GM19328 (cell line): ENCODE results near the gene ABHD4.
"Not testable (repeated sequence)": the region's sequence is repeated elsewhere in the genome, so short reads cannot be mapped to it uniquely, and the experiment has no call there.

Source experiments
- ATAC-seq: cut with Tn5 transposase; IDR thresholded peaks from one replicate; pipeline ENCODE4 v1.9.1; 2021; ENCODE audit warnings: mild to moderate bottlenecking, moderate library complexity; ENCODE audit not compliant: unreplicated experiment

ABHD4 gene

DNA sequence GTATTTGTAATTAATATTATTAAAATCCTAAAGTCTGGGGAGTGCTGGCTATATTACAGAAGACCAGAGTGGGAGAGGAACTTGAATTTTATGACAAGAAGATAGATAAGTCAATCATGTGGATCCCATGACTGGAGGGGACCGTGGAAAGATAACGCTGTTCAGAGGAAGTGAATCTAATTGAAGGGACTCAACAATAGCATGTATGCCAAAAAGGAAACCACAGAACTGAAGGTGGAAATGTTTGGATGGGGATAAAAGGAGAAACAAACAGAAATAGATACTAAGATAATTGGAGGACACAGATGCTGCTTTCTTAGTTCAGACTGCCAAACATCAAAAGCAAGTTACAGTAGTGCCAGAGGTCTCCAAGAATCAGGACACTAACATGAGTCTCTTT, 24.9 kb downstream of the ABHD4 start:
- no peak for ATAC-seq

DNA sequence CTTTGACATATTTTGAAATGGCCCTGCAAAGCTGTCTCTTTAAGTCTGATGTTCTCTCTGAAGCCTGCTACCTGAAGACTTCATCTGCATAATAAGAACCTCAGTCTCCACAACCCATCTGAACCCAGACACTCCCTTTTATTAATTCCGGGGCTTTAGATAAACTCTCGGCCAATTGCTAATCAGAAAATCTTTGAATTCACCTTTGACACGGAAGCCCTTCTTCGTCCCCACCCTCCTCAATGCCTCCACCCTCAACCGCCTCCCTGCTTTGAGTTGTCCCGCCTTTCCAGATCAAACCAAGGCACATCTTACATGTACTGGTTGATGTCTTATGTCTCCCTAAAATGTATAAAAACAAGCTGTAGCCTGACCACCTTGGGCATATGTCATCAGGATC, 28.5 kb downstream of the ABHD4 start:
- no peak for ATAC-seq

DNA sequence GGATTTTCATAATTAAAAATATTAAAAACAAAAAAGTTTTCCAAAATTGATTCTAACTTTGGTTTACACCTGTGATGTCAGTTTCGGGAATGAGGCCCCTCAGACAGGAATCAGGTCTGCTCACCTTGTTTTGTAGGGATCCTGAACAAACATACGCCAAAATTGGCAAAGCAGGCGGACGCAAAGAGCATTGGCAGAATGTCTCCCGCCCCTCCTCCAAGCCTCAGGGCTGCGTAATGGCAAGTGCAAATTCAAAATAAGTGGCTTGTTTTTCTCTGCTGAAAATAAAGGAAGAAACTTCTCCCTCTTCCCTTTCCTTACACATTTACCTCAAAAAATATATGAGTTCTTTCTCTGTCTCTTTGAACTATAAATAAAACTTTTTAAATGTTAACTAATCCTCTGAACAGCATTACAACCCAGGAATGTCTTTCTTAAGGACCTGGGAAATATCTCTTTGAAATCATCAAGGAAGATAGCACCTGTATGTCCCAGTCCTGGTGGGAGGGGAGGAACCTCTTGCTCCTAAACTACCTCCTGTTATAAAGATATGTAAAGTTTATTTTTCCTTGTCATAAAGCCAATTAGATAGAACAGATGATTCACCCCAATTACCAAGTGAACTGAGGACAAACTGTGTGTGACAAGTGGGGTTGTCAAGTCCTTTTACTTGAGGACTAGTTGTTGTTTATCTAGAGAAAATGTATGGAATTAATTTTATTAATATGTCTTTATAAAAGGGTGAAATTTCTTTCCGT, 29.6 kb downstream of the ABHD4 start:
- no peak for ATAC-seq

DNA sequence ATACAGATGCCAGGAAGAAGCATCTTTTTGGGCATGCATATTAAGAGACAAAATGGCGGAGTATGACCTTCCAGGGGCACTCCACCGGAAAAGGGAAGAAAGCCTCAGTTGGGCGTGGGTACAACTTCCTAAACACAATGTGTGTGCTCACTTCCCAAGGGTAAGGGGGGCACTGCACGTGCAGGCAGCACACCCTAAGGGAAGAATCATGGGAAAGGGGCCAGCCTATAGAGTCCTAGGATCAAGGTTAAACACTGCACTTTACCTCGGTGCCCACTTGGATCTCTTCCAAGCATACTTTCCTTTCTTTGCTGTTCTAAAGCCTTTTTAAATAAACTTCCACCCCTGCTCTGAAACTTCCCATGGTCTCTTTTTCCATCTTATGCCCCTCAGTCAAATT, 31.3 kb downstream of the ABHD4 start:
- ATAC-seq, result no peak

DNA sequence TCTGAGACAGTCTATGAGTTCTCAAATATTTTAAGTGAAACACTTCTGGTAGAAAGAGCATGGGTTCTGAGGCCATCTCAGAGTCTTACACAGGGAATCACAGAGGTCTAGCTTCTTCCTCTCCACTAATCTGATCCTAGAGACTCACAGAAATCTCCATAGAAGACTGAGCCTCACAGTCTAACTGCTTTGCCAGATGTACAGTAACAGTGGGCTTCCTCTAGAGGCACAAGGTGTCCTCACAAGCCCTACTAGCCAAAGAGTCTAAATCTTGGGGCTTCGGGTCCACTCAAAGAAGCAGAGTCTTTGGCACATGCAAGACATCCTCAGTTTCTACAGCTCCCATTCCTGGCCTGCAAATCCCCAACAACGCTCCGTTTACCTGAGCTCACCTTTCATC, 32.0 kb downstream of the ABHD4 start:
- ATAC-seq, result no peak

DNA sequence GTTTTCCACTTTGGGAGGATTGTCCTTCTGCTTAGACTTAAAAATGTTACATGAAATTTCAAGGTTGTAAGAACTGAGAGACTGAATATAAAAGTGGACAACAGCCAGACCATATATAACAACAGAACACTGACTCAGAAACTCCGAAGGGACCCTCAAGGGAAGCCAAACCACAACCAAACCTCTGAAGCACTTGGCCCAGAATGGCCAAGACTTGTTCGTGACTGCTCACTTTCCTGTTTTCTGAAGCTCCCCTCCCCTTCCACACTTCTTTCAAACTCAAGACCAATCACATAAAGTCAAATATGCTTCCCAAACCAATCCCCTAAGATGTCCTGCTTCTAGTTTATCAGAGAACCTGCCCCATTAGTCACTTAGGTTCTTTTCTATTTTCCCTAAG, 32.4 kb downstream of the ABHD4 start:
- no peak for ATAC-seq

GRCh38 chr14:22634233-22634900, 36.3 kb downstream of the ABHD4 start:
- ATAC-seq, result no peak

DNA sequence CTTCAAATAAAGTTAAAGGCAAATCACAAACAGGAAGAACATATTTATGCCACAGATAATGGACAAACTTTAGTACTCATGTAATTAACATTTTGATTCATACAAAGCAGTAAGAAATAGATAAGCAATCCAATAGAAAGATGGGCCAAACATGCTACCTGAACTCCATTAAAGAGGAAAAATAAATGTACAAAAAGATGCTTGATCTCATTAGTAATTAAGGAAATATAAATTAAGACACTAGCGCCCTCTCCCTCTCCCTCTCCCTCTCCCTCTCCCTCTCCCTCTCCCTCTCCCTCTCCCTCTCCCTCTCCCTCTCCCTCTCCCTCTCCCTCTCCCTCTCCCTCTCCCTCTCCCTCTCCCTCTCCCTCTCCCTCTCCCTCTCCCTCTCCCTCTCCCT, 37.9 kb downstream of the ABHD4 start:
- not testable (repeated sequence) for ATAC-seq

DNA sequence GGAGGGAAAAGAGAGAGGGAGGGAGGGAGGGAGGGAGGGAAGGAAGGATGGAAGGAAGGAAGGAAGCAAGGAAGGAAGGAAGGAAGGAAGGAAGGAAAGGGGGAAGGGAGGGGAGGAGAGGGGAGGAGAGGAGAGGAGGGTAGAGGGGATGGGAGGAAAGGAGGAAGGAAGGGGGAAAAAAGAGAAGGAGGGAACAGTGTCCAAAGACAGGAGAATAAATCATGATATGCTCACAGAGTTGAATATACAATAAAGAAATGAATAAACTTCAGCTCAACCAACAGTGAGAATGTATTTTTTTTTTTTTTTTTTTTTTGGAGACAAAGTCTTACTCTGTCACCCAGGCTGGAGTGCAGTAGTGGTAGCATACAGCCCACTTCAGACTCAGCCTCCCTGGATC, 42.1 kb downstream of the ABHD4 start:
- ATAC-seq, result no peak

GRCh38 chr14:22641846-22642245, 43.7 kb downstream of the ABHD4 start:
- no peak for ATAC-seq

GRCh38 chr14:22644305-22644635, 46.2 kb downstream of the ABHD4 start, which contains the start of gene OR6J1:
Gene OR6J1 (minus strand): TSS chr14:22644352. CDS start chr14:22634811, 9,541 bp downstream.
- no peak for ATAC-seq

DNA sequence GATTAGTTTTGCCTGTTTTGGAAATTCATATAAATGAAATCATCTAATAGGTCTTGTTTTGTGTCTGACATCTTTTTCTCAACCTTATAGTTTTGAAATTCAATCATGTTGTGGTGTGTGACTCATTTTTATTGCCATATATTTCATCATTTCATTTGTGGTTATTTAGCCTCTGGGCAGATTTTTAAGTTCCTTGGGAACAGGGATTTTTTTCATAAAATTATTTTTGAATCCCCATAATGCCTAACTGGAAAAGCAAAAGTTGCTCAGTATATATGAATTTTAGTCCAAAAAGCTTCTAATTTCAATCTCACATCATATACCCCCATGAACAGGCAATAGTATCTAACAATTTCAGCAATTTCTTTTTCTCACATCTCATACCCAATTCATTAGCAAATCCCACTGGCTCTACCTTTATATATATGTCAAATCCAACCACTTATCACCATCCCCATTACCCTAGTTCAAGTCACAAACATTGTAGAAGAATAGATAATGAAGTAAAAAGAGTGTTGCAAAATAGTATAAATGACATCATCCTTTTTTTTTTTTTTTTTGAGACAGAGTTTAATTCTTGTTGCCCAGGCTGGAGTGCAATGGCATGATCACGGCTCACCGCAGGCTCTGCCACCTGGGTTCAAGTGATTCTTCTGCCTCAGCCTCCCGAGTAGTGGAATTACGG, 48.6 kb downstream of the ABHD4 start:
- no peak for ATAC-seq

- ATAC-seq, result no peak
Measured at GRCh38 chr14:22648506-22648905, 50.4 kb downstream of the ABHD4 start.

- ATAC-seq, result no peak
Measured at GRCh38 chr14:22650046-22650739, 52.1 kb downstream of the ABHD4 start.

GRCh38 chr14:22650960-22651521, 52.9 kb downstream of the ABHD4 start:
- ATAC-seq, result no peak

GRCh38 chr14:22651586-22651985, 53.5 kb downstream of the ABHD4 start:
- no peak for ATAC-seq

GRCh38 chr14:22653012-22653621, 55.0 kb downstream of the ABHD4 start:
- no peak for ATAC-seq

DNA sequence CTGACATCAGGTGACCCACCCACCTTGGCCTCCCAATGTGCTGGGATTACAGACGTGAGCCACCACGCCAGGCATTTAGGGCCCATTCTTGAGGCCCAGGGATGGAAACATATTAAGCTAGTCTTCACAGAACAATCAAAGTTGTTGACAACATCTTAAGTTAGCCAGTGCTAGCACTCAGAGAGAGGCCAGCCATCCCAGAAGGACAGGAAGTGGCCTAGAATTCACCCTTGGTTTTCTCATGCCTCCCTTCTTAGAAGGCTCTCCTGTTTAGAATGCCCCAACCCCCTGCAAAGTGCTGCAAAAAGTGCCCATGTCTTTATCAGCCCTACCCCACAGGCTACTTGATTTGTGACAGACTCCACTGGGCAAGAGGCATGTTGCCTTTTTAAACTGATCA, 58.1 kb downstream of the ABHD4 start:
- no peak for ATAC-seq

GRCh38 chr14:22656945-22657731, 59.0 kb downstream of the ABHD4 start:
- ATAC-seq, result no peak

DNA sequence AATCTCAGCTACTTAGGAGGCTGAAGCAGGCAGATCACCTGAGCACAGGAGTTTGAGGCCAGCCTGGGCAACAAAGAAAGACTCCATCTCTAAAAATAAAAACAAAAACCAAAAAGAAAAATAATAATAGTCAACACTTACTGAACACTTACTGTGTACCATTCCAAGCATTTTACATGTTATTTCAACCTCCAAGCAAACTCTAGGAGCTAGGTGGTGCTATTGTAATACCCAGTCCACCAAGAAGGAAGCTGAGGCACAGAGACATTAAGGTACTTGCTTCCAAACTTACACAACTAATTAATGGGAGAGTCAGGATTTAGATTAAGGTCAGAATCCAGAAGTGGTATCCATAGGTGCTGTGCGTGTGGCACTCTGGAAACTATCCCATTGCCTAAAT, 59.8 kb downstream of the ABHD4 start:
- no peak for ATAC-seq
